Glomerular endothelial cell (primary cell): ENCODE results near the gene MIGA2. TPM values are rescaled to one million over a fixed set of nuclear protein-coding genes. Genes with fewer than 3 reads are reported as not detected.
"Not testable (repeated sequence)": the region's sequence is repeated elsewhere in the genome, so short reads cannot be mapped to it uniquely, and the experiment has no call there.

Source experiments
- DNase-seq: peaks from one replicate; pipeline ENCODE4 v3.0.0-alpha.2; 2011; ENCODE audit warnings: low read depth, low spot score; ENCODE audit errors: extremely low read depth
- total RNA-seq: library from RNA; depleted of rRNA; stranded (reverse); fragments of >200 nt; gene quantifications from 2 replicates; pipeline ENCODE4 v1.2.3, GENCODE V29; 2015

The MIGA2 gene
- total RNA-seq, 1 donor from 2014 or later = 23.3 TPM

DNA sequence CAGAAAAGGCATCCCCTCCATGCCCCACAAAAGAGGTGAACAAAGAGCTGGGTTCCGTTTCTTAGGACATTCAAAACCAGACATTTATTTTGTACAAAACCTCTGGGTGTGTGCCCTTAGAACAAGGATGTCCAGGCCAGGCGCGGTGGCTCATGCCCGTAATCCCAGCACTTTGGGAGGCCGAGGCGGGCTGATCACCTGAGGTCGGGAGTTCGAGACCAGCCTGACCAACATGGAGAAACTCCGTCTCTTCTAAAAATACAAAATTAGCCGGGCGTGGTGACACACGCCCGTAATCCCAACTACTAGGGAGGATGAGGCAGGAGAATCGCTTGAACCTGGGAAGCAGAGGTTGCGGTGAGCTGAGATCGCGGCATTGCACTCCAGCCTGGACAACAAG lies 76.1 kb downstream of the MIGA2 start:
- not testable (repeated sequence) for DNase-seq

DNA sequence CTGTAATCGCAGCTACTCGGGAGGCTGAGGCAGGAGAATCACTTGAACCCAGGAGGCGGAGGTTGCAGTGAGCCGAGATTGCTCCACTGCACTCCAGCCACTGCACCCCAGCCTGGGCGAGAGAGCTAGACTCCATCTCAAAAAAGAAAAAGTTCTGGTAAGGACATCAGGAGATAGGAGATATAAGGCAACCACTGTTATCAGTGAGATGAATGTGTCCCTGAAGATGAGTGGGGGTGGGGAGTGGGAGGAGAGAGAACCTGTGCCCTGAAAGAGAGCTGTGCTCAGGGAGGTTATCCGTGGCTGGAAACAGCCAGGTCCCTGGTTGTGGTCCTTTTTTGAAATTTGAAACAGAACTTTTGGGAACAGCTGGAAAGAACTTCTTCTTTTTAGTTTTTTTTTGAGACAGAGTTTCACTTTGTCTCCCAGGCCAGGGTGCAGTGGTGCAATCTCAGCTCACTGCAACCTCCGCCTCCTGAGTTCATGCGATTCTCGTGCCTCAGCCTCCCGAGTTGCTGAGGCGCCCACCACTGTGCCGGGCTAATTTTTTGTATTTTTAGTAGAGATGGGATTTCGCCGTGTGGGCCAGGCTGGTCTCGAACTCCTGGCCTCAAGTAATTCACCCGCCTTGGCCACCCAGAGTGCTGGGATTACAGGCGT lies 77.3 kb downstream of the MIGA2 start:
- DNase-seq = no peak

DNA sequence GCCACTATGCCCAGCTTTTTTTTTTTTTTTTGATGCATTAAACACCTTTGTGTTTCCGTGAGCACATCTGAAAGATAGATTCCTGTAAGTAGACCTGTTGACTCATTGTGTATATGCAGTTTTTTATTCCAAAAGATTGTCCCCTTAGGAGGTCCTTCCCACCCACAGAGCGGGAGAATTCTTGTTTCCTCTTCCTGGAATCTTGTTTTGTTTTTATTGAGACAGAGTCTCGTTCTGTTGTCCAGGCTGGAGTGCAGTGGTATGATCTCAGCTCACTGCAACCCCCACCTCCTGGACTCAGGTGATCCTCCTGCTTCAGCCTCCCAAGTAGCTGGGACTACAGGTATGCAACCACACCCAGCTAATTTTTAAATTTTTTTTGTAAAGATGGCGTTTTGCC lies 82.4 kb downstream of the MIGA2 start:
- DNase-seq = no peak

DNA sequence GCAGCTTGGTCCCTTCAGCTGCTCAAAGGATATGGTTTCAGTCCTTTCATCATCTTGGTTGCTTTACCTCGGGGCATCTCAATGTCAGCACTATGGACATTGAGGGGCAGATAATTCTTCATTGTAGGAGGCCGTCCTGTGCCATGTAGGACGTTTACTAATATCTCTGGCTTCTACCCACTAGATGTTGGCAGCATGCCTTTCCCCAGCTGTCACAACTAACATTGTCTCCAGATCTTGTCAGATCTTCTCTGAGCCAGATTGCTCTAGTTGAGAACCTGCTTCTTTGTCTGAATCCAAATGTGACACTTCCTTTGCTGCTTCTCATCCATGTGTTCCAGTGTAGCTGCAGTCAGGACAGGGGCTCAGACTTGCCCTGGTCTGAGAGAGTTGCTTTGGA lies 85.1 kb downstream of the MIGA2 start:
- DNase-seq = no peak

Other genes with a start within 250 kb of the MIGA2 start
- gene TBC1D13, start 249.4 kb upstream of the MIGA2 start, total RNA-seq = 22.4 and 31.6 TPM in 2 replicates
- gene ENDOG, start 218.1 kb upstream of the MIGA2 start, total RNA-seq = 26.3 and 38.0 TPM in 2 replicates
- 23.8 and 28.4 TPM in 2 replicates for gene SPOUT1, start 206.8 kb upstream of the MIGA2 start, total RNA-seq
- 6.1 and 10.5 TPM in 2 replicates for gene KYAT1, start 154.7 kb upstream of the MIGA2 start, total RNA-seq
- 114 and 116 TPM in 2 replicates for gene LRRC8A, start 154.5 kb upstream of the MIGA2 start, total RNA-seq
- gene PHYHD1, start 115.6 kb upstream of the MIGA2 start, total RNA-seq = 0.23 and 2.9 TPM in 2 replicates
- gene DOLK, start 89.0 kb upstream of the MIGA2 start, total RNA-seq = 28.1 and 32.1 TPM in 2 replicates
- 47.5 and 51.3 TPM in 2 replicates for gene NUP188, start 88.9 kb upstream of the MIGA2 start, total RNA-seq
- 63.7 and 63.8 TPM in 2 replicates for gene SH3GLB2, start 8.3 kb upstream of the MIGA2 start, total RNA-seq
- 13.8 and 15.6 TPM in 2 replicates for gene DOLPP1, start 44.5 kb downstream of the MIGA2 start, total RNA-seq
- gene CRAT, start 74.2 kb downstream of the MIGA2 start, total RNA-seq = 46.1 and 60.4 TPM in 2 replicates
- gene PTPA, start 74.8 kb downstream of the MIGA2 start, total RNA-seq = 82.9 and 96.7 TPM in 2 replicates
- gene IER5L, start 141.6 kb downstream of the MIGA2 start, total RNA-seq = 21.4 and 23.3 TPM in 2 replicates